Activated CD8-positive, alpha-beta memory T cell treated with anti-CD3 and anti-CD28 coated beads, Interleukin-2, amount 50 U/mL, for 48 hours (primary cell): ENCODE results near the gene CD7.

Source experiments
- DNase-seq: peaks from one replicate; pipeline ENCODE4 v3.0.0-alpha.2; 2020

CD7 gene

DNA sequence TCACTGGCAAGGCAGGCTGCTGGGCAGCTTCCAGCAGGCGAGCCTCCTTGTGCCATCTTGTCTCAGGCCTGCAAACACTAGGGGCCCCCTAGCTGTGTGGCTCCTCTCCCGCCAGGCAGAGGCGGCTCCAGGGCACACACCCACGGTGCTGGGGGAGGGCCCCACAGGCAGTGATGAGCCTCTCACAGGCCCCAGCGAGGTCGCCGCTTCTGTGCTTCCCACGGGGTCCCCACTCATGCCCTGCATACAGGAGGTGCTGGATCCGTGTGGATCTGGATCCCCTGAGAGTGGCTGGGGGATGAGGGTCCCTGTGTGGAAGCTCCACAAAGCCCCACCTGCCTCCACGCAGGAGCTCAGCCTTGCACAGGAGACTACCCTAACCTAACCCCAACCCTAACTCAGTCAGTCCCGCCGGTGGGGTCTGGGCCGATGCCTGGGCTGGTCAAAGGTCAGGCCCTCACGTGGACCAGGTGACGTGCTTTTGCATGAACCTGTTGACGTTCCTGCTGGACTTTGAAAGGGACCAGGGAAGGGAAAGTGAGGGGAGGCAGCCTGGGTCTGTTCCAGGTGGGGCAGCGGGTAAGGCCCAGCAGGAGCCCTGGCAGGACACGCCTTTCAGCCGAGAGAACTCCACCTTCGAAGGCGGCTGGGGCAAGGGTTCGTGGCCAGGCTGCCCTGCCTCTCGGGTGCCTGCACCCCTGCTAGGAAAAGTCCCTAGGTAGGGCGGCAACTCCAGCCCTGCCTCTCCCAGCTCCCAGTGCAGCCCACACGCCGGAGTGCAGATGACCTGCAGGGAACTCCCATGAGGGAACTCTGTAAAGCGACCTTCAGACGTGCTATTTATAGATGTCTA, 11.0 kb upstream of the CD7 start:
- no peak for DNase-seq

GRCh38 chr17:82327757-82328140, 10.3 kb upstream of the CD7 start:
- DNase-seq = no peak

DNA sequence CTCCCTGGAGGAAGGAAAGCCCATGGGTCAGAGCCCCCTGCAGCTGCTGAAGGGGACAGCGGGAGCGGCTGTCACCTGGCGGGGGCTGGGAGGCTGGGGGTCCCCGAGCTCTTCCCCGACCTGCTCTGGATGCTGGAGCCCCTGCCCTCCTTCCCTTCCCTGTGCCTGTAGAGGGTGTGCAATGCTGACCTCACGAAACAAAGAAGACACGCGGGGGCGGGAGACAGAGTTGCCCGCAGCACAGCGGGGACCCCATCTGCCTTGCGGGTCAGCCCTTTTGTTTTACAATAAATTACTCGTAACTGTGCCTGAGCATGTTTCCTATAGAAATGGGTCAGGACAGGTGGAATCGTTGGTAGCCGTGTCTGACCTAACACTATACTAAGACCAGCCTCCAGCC, 9.9 kb upstream of the CD7 start:
- DNase-seq = no peak

DNA sequence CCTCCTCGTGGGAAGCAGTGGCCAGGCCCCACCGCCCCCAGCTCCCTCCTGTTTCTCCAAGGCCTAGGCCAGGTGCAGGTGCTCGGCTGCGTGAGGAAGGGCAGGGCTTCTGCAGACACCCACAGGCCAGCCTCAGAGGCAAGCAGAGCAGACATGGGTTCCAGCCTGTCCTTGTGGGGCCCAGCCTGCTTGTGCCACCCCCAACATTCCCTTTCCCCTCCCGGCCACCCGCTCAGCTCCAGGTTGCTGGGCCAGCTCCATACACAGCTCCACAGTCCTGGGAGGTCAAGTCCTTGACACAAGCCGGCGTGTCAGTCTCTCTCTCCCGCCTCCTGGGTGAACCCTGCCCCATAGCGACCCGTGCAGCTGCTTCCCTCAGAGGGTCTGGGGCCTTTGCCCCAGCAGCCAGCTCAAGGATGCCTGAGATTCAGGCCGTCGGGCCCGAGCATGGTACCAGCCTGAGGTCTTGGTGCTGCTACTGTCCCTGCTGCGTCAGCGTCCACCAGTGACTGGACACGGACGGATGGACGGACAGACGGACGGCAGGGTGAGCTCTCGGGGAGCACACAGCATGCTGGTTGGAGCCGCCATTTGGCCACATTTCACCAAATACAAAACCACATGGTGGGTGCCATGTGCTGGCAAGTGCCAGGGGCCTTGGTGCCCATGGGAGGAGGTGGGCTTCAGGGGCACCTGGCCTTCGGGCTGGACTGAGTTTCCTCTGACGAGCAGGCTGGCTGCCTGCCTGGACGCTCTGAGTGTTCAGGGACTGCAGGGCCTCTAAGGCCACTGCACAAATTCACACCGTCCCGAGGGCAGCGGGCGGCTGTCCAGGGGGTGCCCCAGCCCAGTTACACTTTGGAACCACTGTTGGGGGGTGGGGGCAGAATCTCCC, 8.1 kb upstream of the CD7 start:
- DNase-seq = no peak

DNA sequence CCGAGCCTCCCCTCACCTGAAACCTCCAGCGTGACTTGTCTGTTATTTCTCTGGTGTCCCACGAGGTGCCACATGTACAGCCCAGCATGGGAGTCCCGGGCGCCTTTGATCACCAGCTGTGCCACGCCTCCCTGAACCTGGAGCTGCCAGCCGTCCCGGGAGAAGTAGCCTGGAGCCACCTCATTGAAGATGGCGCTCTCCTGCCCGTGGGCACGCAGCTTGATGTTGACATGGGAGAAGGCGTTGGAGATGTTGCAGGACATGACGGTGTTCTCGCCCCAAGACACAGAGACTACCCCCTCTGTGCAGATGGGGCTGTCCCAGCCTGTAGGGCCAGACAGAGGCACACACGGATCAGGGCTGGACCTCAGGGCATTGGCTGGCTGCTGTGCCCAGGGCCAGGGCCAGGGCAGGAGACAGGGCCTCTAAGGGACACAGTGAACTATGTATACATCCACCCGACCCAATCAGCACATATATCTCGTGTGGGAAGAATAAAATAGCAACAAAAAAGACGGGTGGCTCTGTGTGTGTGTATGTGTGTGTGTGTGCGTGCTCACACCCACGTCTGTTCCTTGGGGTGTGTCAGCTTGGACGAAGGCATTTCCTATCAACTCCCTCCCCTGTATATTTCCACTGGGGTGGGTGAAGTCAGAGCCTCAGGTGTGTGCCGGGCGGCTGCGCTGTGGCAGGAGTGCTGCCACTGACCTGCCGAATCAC, 7.3 kb upstream of the CD7 start:
- no peak for DNase-seq

GRCh38 chr17:82323514-82324234, 6.3 kb upstream of the CD7 start:
- DNase-seq = no peak

DNA sequence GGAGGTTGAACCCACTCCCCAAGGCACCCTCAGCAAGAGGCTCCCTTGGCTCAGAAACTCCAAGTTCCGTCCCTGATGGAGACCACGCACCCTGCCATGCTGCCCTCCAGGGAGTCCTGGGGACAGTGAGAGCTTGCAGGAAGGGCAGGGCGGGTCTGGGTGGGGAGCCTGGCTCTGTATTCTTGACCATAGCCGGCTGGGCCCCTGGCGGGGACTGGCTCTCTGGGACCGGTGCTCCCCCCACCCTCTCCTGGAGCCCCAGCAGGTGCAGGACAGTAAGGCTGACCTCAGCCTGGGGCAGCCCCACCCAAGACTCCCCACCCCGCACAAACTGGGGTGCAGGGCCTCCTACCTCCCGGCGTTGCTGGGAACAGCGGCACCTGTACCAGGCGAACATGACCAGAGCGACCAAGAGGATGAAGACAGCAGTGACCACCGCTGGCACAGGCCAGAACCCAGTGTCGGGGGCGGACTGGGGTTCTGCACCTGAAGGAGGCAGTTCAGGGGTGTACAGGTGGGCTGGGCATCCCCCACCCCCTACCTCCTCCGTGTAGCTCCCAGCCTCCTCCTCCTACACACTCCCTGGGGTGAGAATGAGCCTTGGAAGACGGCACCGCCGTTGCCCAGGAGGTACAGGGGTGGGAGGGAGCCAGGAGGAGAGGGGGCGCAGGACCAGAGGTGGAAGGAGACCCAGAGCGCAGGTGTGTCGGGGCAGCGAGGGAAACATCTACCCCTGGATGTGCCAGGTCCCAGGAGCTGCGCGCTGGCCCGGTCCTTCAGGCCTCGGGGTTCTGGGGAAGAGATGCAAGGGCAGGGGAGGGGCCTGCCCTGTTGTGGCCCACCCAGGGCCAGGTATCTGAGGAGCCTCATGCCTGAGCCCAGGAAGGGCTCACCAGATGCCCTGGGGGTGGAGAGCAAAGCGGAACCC, 5.4 kb upstream of the CD7 start:
- DNase-seq = no peak

GRCh38 chr17:82321947-82322466, 4.6 kb upstream of the CD7 start:
- no peak for DNase-seq

GRCh38 chr17:82320956-82321927, 3.8 kb upstream of the CD7 start:
- peak; percentile 89 for DNase-seq

DNA sequence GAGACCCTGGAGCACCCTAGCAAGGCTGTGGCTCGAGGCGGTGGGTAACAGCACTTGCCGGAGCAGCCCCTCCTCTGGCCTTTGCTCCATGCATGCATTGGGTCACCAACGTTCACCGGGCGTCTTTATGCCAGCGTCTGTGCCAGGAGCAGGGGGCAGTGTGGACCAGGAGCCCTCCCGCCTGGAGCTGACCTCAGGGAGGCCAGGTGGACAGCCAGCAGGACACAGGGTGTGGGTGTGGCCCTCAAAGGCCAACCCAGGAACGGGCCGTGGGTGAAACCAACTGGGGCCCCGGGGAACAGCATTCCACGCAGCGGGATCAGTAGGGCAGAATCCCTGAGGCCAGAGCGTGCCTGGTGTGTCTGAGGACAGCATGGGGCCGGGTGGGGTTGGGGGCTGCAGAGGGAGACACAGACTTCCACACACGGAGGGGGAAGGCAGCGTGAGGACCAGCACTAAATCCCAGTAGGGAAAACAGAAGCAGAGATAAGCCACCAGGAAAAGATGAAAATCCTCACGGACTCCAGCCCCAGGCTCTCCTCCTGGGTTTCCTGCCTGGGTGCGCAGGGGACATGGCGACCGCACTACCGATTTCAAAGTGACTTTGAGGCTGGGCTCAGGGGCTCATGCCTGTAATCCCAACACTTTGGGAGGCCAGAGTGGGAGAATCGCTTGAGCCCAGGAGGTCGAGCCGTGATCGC, 2.9 kb upstream of the CD7 start:
- DNase-seq = peak; percentile 54

DNA sequence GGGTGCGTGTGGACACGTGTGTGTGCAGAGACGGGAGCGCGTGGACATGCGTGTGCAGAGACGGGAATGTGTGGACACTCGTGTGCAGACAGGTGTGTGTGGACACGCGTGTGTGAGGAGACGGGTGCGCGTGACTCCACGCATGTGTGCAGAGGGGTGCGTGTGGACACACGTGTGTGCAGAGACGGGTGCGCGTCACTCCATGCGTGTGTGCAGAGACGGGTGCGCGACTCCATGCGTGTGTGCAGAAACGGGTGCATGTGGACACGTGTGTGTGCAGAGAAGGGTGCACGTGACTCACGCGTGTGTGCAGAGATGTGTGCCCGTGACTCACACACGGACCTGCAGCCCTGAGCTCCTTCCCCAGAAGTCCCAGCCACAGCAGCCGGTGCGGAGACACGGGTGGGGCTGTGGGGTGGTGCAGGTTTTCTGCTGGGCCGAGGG, 2.2 kb upstream of the CD7 start:
- DNase-seq = no peak

DNA sequence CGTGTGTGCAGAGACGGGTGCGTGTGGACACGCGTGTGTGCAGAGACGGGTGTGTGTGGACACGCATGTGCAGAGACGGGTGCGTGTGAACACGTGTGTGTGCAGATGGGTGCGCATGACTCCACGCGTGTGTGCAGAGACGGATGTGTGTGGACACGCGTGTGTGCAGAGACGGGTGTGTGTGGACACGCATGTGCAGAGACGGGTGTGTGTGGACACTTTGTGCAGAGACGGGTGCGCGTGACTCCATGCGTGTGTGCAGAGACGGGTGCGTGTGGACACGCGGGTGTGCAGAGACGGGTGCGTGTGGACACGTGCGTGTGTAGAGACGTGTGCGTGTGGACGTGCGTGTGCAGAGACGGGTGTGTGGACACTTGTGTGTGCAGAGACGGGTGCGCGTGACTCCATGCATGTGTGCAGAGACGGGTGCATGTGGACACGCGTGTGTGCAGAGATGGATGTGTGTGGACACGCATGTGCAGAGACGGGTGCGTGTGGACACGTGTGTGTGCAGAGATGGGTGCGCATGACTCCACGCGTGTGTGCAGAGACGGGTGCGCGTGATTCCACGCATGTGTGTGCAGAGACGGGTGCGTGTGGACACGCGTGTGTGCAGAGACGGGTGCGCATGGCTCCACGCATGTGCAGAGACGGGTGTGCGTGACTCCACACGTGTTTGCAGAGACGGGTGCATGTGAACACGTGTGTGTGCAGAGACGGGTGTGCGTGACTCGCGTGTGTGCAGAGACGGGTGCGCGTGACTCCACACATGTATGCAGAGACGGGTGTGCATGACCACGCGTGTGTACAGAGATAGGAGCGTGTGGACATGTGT, 1.6 kb upstream of the CD7 start:
- no peak for DNase-seq

DNA sequence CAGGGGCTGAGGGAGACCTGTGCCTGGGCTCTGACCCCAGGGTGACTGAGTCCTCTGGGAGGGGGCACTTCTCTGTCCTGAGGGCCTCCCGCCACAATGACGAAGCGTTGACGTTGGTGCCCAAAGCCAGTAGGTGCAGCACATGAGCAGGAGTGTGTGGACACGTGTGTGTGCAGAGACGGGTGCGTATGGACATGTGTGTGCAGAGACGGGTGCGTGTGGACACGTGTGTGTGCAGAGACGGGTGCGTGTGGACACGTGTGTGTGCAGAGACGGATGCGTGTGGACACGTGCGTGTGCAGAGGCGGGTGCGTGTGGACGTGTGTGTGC, 726 bp upstream of the CD7 start:
- DNase-seq = no peak

DNA sequence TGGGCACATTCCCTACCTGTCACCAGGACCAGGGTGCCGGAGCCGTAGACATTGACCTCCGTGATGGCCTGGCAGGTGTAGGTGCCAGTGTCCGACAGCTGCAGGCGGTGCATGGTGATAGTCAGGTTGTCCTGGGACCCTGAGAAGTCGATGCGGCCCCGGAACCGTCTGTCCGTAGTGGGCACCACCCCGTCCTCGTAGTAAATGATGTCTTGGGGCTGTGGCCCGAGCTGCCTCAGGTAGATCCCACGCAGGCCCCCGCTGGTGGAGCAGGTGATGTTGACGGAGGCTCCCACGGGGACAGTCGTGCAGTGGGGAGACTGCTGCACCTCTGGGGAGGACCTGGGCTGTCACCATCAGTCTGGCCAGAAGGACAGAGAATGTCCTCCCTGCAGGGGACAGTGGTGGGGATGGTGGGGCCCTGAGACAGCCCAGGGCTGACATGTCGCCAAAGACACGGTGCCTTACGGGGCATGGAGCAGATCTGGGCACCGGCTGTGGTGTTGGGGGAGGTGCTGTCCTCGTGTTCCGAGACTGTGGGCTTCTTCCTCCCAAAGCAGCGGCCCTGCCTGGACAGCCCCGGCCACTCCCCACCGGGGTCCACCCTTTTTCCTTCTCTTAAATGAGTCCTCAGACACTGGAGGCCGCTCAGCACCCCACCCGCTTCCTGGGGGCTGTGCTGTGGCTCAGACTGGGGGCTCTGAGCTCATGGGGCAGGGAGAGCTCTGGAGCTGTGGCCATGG, 586 bp downstream of the CD7 start:
- DNase-seq = no peak

DNA sequence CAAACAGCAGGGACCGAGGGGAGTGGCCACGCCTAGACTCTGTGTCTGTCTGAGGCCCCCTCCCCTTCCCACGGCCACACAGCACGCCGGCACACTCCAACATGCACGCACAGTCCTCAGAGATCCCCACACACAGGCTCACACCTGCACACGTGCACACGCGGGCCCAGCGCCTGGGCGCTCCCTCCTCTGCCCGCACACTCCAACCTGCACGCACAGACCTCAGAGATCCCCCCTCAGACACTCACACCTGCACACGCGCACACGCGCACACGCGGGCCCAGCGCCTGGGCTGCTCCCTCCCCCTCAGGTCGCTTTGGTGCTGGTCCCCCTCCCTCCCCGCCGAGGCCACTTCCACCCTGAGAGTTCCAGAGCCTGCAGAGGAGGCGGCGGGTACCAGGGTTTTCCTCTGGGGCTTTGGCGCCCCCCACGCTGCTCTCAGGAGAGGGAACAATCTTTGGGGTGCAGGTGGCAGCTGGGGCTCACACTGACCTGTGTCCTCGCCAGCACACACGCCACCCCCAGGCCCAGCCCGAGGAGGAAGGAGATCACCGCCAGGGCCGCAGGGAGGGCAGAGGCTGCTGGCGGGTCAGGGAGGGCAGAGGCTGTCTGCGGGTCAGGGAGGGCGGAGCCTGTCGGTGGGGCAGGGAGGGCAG, 1.6 kb downstream of the CD7 start:
- DNase-seq = no peak

GRCh38 chr17:82314727-82315605, 2.4 kb downstream of the CD7 start:
- DNase-seq = no peak
